ENCODE measurements around the gene ENTPD6. TPM values are rescaled to one million over a fixed set of nuclear protein-coding genes. Genes with fewer than 3 reads are reported as not detected.
"Not testable (repeated sequence)": the region's sequence is repeated elsewhere in the genome, so short reads cannot be mapped to it uniquely, and the experiment has no call there.

Gene ENTPD6
- polyA plus RNA-seq, 1 experiment, result 70.8 TPM

DNA sequence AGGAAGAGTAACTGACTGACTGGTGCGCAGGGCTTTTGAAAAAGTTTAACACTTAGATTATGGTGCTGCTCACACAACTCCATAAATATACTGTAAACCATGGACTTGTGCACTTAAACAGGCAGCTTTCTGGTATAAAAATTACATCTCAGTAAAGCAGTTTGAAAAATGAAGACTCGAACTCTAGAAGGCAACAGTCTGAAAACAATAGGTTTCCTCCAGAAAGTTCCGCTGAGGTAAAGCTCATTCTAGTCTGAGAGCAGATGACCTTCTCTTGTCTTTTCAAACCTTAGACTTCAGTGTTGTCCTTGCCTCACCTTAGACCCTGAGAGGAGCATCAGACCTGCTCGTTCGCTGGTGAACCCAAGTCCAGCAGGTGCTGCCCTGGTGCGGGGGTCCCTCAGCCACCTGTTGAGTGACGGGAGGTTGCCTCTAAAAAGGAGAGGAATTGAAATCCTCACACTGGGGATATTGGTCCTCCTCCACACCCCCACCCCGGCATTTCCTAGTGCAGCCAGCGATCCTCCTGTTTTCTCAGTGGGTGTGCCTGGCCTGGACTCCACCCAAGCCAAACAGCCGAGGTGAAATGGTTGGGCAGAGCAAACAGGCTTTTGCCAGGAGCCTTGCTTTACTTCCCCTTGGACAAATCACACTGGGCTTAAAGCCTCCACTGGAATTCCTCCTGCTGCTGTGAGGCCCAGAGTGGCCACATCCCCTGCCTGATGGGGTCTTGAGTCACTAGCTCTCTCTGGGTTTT is 37.7 kb downstream of the ENTPD6 start:
- no peak for DNase-seq (ENCODE audit: low read depth)
- Histone ChIP-seq H3K4me3 (ENCODE audit: low read depth, low read length) (no peak overlapping the region), H3K27me3 (ENCODE audit: control insufficient read depth, insufficient read depth, low read length) (no peaks in the 10 kb centered on the region), H3K36me3 (ENCODE audit: control insufficient read depth, insufficient read depth, low read length) (no peaks in the 10 kb centered on the region; the same call in 1 of the 2 replicates)
- CTCF ChIA-PET, result no interaction called here
- POLR2A ChIA-PET, result interaction anchor here (0.6 kb wide), 2 partner anchors 209 to 1301 kb away, joined by 3 to 4 read pairs; no protein-coding TSS in a partner anchor
- no peak for TF ChIP-seq CTCF (IDR thresholded peaks at IDR 0.05; ENCODE audit: insufficient read depth, low read depth, low read length)

DNA sequence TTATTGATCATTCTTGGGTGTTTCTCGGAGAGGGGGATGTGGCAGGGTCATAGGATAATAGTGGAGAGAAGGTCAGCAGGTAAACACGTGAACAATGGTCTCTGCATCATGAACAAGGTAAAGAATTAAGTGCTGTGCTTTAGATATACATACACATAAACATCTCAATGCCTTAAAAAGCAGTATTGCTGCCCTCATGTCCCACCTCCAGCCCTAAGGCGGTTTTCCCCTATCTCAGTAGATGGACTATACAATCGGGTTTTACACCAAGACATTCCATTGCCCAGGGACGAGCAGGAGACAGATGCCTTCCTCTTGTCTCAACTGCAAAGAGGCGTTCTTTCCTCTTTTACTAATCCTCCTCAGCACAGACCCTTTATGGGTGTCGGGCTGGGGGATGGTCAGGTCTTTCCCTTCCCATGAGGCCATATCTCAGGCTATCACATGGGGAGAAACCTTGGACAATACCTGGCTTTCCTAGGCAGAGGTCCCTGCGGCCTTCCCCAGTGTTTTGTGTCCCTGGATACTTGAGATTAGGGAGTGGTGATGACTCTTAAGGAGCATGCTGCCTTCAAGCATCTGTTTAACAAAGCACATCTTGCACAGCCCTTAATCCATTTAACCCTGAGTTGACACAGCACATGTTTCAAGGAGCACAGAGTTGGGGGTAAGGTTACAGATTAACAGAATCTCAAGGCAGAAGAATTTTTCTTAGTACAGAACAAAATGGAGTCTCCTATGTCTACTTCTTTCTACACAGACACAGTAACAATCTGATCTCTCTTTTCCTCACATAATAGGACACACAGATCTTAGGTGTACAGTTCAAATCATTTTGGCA is 38.7 kb downstream of the ENTPD6 start:
- CTCF ChIA-PET, result not testable (repeated sequence)

DNA sequence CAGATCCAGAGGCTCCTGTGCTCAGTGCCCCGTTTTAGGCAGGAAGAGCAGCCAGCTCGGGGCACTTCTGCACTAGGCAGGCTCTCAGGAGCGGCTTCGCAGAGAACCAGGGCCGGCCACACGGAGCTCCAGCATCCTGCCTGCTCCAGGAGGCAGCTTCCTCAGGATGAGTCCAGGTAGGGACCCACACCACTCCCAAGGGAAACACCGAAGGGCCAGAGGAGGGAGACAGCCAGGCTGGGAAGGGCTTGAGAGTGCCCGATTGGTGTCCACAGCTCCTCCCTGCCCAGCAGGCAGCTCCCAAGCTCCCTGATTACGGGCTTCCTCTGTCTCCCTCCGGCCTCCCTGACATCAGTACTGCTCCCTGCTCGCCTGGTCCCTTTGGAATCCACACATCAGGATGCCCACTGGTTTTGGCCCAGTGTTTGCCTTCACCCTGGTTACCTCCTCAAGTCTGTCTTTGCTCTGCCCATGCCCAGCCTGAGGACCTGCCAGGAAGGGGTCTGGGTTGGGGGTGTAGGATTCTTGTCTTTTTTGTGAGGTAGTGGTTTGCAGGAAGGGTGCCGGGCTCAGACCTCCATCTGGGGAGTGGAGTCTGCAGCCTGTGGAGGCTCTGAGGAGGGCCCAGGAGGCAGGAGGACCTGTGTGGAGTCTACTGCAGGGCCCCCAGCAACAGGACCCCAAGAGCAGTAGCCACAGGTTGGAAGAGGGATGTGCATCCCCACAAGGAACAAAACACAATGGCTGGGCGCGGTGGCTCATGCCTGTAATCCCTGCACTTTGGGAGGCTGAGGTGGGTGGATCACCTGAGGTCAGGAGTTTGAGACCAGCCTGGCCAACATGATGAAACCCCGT is 41.2 kb downstream of the ENTPD6 start:
- no peak overlapping the region for H3K4me3 ChIP-seq (ENCODE audit: low read depth, low read length)
- POLR2A ChIA-PET, result no interaction called here
- CTCF ChIA-PET, result interaction anchor here (0.6 to 1.5 kb wide), 4 partner anchors 11 to 75 kb away, joined by 3 to 6 read pairs (median 4); partner anchors contain the start of gene PYGB
- TF ChIP-seq CTCF (IDR thresholded peaks at IDR 0.05; ENCODE audit: insufficient read depth, low read depth, low read length), result no peak
- no peaks in the 10 kb centered on the region for H3K27me3 ChIP-seq (ENCODE audit: control insufficient read depth, insufficient read depth, low read length)
- DNase-seq (ENCODE audit: low read depth), result no peak
- no peaks in the 10 kb centered on the region for H3K36me3 ChIP-seq (ENCODE audit: control insufficient read depth, insufficient read depth, low read length)

More for the DNA sequence above, 38.7 kb downstream of the ENTPD6 start:
- DNase-seq (ENCODE audit: low read depth); H3K27me3 ChIP-seq (ENCODE audit: control insufficient read depth, insufficient read depth, low read length); POLR2A ChIA-PET; H3K4me3 ChIP-seq (ENCODE audit: low read depth, low read length); H3K36me3 ChIP-seq (ENCODE audit: control insufficient read depth, insufficient read depth, low read length): not testable (repeated sequence)

GRCh38 chr20:25237610-25238318 is 42.3 kb downstream of the ENTPD6 start:
- peak; percentile 99 for DNase-seq (ENCODE audit: low read depth)
- no peaks in the 10 kb centered on the region for H3K27me3 ChIP-seq (ENCODE audit: control insufficient read depth, insufficient read depth, low read length)
- TF ChIP-seq CTCF (IDR thresholded peaks at IDR 0.05; ENCODE audit: insufficient read depth, low read depth, low read length), result no peak
- H3K4me3 ChIP-seq (ENCODE audit: low read depth, low read length), result no peak overlapping the region
- H3K36me3 ChIP-seq (ENCODE audit: control insufficient read depth, insufficient read depth, low read length), result no peaks in the 10 kb centered on the region
- ChIA-PET CTCF (interaction anchor here (0.6 to 1.5 kb wide), 3 partner anchors 10 to 74 kb away, joined by 3 to 5 read pairs (median 4); partner anchors contain the start of gene PYGB), POLR2A (no interaction called here)
